NCI-H446 treated with DMSO at 0.1 percent for 48 hours (cell line): ENCODE results near the gene TMX4.

Experiments used
- DNase-seq: peaks from one replicate; lab custom pipeline; 2025; lab: John Stamatoyannopoulos, UW

The TMX4 gene

GRCh38 chr20:8019998-8020247 lies 362 bp upstream of the TMX4 start:
- DNase-seq = no peak

- peak; percentile 55 for DNase-seq
Observed at GRCh38 chr20:8018958-8019245, 659 bp downstream of the TMX4 start.

DNA sequence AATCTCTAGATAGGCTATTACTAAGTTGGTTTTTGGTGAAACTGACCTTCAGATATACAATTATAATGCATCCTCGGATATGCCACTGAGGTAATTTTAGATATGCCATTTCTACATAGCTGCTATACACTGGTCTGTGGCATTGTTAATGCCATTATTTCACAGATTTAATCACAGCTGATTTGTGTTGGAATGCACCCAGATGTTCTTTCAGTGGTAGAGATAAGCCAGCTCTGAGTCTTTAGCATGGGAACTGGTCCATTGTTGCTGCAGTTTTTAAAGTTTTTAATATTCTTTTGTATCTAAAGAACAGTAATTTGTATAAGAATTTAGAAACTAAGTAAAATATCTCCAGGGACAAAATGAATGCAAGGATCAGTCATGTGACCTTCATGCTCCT lies 6.8 kb downstream of the TMX4 start:
- no peak for DNase-seq

GRCh38 chr20:8008733-8009132 lies 10.8 kb downstream of the TMX4 start:
- DNase-seq = no peak

DNA sequence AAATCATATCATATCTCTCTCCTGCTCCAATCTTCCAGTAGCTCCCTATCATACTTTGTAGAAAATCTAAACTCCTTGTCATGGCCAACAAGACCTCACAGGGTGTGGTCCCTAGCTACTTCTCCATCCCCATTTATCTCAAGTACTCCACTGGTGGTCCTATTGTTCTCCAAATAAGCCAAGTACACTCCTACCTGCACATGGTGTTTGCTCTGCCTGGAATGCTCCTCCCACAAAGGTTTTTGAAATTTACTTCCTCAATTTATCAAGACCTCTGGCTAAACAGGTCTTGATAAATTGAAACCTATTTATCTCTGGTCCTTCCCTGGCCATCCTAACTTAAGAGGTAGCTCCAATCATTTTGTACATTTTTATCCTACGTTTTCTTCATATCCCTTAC lies 12.1 kb downstream of the TMX4 start:
- DNase-seq = no peak

DNA sequence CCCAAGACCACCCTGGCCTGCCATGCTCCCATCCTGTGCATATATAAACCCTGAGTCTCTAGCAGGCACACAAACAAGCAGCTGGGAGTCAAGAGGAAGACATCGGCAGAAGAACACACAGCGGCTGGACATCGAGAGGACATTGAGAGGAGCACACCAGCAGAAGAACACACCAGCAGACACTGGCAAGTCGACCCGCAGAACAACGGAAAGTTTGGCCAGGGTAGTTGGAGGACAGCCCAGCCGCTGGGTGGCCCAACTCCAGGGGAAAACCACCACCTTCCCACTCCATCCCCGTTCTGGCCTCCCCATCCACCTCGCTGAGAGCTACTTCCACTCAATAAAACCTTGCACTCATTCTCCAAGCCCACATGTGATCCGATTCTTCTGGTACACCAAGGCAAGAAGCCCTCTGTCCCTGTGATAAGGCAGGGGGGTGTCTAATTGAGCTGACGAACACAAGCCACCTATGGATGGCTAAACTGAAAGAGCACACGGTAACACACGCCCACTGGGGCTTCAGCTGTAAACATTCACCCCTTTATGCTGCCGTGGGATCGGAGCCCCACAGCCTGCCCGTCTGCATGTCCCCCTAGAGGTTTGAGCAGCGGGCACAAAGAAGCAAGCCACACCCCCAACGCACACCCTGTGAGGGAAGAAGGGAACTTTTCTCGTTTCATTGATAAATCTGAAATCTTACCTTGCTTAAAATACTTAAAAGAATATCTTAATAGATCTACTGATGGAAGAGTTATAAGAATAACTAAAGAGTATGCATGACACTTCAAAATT lies 13.8 kb downstream of the TMX4 start:
- no peak for DNase-seq

GRCh38 chr20:8005033-8005432 lies 14.5 kb downstream of the TMX4 start:
- no peak for DNase-seq

DNA sequence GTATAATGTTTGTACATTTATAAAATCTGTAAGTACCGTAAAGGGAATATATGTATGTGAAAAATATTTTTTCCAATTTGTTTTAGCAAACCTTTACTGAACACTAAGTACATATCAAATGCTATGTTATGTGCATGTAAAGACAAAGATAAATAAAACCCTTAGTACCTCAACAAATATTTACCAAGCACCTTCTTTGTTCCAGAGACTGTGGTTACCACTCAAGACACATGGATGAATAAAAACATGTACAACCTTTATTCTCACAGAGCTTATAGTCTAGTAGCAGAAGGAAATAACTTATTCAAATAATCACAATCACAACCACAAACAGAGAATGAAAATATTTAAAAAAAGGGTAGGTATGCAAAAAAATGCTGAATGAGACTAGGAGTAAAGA lies 17.5 kb downstream of the TMX4 start:
- DNase-seq = no peak

DNA sequence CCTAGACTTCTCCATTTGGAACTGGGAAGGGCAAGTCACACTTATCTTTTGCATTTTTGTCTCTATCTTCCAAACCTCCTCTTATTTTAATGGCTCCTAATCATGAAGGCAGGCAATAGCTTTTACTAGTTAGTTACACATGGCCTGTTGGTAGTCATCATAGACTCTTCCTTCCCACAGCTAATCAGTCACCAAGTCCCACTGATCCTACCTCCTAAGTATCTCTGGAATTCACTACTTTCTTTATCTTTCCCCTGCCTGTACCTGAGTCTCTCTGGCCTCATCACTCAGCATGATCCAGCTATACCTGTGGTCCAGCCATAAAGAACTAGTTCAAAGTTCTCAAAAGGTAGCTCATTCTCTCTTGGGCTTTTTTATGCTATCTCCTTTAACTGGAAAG lies 18.8 kb downstream of the TMX4 start:
- DNase-seq = no peak

GRCh38 chr20:7996898-7997297 lies 22.7 kb downstream of the TMX4 start:
- no peak for DNase-seq

DNA sequence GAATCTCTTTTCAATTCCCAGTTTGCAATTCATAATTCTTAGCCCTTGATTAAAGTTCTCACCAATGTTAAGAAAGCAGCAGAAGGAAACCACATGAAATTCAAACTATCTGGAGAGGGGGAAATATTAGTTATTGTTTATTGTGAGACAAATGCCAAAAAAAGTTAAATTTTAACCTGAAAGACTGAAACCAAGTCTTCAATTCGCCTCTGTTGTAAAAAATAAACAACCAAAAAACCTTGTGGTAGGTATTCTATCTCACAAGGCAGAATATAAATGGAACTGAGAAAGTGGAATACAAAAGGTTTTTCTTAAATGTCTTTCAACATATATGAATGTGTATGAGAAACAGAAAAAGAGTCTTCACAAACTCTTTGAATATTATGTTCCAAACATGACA lies 24.8 kb downstream of the TMX4 start:
- DNase-seq = no peak

DNA sequence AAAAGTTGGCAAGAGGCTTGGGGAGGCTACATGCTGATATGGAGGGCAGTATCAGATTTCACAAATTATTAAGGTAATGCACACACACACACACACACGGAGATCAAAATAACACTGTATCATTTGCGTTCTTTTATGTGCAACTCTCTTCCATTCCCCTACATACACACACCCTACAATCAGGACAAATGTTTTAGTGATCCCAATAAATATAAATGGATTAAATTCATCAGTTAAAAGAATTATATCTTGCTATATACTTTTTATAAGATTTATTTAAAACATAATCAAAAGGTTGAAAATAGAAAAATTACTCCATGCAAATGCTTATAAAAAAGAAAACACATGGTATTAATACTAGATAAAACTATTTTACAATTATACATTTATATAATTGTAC lies 25.9 kb downstream of the TMX4 start:
- DNase-seq = no peak

GRCh38 chr20:7993238-7993637 lies 26.3 kb downstream of the TMX4 start:
- no peak for DNase-seq

- no peak for DNase-seq
Observed at GRCh38 chr20:7990385-7990784, 29.2 kb downstream of the TMX4 start.

DNA sequence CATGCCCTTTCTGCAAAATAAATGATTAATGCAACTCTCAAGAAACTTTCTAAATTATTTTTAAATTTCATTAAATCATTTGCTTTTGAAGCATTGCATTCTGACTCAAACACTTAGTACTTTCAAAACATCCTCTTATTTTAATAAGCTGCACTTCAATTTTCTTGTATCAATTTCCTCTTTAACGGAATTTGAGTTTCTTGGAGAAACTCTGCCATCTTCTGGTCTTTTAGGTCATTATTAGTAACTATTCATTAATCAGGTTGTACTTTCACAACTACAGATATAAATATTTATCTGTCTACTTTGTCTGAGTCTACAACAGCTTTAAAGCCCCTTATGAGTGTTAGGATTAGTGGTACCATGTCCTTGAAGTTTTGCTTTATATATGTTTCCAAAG lies 30.2 kb downstream of the TMX4 start:
- no peak for DNase-seq

DNA sequence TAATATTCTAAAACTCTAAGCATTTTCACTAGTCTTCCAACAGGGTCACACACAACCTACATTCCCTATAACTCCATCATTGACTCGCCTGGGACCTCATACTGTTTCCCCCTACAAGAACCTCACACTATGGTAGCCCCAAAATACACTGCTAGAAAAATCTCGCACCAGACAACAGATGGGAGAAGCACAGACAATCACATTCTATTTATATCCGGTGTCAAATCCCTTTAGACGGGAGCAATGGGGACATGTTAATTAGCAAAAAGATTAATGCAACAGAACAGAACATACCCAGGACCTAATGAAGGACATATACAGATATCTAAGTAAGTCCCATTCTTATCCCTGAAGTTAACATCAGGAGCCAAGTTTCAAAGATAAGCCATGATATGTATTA lies 33.6 kb downstream of the TMX4 start:
- DNase-seq = no peak

GRCh38 chr20:7984192-7984591 lies 35.4 kb downstream of the TMX4 start:
- DNase-seq = no peak

DNA sequence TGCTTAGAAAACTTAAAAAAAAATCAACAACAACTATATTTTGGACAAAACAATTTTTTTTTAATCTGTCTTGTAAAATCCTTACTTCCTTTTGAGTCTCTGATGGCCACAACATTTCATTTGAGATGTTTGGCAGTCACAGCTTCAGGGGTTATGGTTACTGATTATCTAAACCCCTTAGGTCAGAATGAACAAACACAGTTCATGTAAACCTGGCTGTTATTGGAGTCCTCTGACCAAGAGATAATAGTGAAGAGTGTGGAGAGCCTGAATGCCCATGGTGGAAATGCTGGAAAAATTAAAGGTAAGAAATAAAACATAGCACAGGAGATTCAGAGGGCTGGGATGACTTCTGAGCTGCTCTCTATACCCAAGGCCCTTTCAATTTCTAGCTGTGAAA lies 38.2 kb downstream of the TMX4 start:
- DNase-seq = no peak

- no peak for DNase-seq
Observed at GRCh38 chr20:7980332-7981046, 39.1 kb downstream of the TMX4 start.

GRCh38 chr20:7977709-7978108 lies 41.9 kb downstream of the TMX4 start:
- no peak for DNase-seq

DNA sequence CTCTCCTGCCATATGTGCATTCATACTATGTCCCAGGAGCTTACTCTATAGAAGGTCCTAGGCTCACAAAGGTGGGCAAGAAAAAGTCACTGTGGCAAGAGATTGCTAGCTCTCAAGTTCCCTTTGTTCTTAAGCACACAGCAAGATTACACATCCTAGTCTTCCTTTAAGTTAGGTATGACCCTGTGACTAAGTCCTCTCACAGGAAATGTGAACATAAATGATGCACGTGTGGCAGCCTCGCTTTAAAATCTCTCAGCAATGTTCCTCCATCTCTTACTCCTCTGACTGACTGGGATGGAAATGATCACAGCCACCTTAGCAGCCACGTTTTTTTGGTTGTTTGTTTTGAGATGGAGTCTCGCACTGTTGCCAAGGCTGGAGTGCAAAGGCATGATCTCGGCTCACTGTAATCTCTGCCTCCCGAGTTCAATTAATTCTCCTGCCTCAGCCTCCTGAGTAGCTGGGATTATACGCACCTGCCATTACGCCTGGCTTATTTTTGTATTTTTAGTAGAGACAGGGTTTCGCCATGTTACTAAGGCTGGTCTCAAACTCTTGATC lies 43.6 kb downstream of the TMX4 start:
- no peak for DNase-seq

DNA sequence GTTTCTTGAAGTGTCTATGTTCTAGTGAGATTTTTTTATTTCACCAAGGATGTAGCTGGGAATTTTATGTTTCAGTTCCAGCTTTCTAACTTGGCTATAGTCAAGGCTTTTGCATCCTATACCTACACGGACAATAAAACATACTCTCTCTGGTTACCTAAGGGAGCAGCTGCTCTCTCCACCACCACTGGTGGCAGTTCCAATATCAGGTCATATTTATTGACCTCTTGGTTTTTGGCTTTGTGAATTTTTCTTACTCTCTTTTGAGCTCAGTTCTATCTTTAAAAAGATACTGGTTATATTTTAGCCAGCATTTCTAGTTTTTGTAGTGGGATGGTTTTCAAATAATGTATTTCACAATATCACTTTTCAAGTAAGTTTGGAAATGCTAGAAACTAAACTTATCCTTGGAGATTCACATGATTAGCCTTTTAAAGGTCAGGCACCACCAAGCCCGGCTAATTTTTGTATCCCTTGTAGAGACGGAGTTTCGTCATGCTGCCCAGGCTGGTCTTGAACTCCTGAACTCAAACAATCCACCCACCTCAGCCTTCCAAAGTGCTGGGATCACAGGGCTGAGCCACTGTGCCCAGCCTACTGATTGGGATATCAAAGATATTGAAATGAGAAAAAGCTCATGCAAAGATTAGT lies 44.7 kb downstream of the TMX4 start:
- DNase-seq = no peak

GRCh38 chr20:7971536-7972280 lies 47.9 kb downstream of the TMX4 start:
- DNase-seq = peak; percentile 61
